Measurements from ENCODE around the gene CBLC. TPM values are rescaled to one million over a fixed set of nuclear protein-coding genes. Genes with fewer than 3 reads are reported as not detected.
"Not testable (repeated sequence)": the region's sequence is repeated elsewhere in the genome, so short reads cannot be mapped to it uniquely, and the experiment has no call there.

The CBLC gene
- polyA plus RNA-seq, 1 donor: 49.5 TPM

DNA sequence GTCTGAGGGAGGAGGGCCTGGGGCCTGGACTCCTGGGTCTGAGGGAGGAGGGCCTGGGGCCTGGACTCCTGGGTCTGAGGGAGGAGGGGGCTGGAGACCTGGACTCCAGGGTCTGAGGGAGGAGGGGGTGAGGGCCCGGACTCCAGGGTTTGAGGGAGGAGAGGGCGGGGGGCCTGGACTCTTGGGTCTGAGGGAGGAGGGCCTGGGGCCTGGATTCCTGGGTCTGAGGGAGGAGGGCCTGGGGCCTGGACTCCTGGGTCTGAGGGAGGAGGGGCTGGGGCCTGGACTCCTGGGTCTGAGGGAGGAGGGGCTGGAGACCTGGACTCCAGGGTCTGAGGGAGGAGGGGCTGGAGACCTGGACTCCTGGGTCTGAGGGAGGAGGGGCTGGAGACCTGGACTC lies 4.0 kb downstream of the CBLC start:
- H3K9me3 ChIP-seq (ENCODE audit: control insufficient read depth, low read depth, low read length): not testable (repeated sequence)
- WGBS (ENCODE audit: insufficient coverage, low lambda C conversion rate): no CpG with 5 or more reads among the region's 2 CpGs

GRCh38 chr19:44782729-44783128 lies 5.0 kb downstream of the CBLC start:
- Histone ChIP-seq H3K36me3 (ENCODE audit: control insufficient read depth, insufficient read depth, low read length) (peaks cover 29% of the 10 kb centered on the region), H3K9me3 (ENCODE audit: control insufficient read depth, low read depth, low read length) (no peaks in the 10 kb centered on the region), H3K4me1 (ENCODE audit: control insufficient read depth, insufficient read depth, low read length) (peaks cover 15% of the 10 kb centered on the region), H3K27ac (ENCODE audit: low read length) (no peak overlapping the region), H3K27me3 (ENCODE audit: control insufficient read depth, insufficient read depth, low read length) (no peaks in the 10 kb centered on the region), H3K4me3 (ENCODE audit: low read length) (no peak overlapping the region)
- no CpG with 5 or more reads among the region's 5 CpGs for WGBS (ENCODE audit: insufficient coverage, low lambda C conversion rate)
- DNase-seq: no peak

More for the DNA sequence above, 4.0 kb downstream of the CBLC start:
- Histone ChIP-seq H3K36me3 (ENCODE audit: control insufficient read depth, insufficient read depth, low read length) (peaks cover 27% of the 10 kb centered on the region), H3K4me1 (ENCODE audit: control insufficient read depth, insufficient read depth, low read length) (peaks cover 21% of the 10 kb centered on the region)
- not testable (repeated sequence) for H3K27me3 ChIP-seq (ENCODE audit: control insufficient read depth, insufficient read depth, low read length); H3K27ac ChIP-seq (ENCODE audit: low read length); DNase-seq; H3K4me3 ChIP-seq (ENCODE audit: low read length)

DNA sequence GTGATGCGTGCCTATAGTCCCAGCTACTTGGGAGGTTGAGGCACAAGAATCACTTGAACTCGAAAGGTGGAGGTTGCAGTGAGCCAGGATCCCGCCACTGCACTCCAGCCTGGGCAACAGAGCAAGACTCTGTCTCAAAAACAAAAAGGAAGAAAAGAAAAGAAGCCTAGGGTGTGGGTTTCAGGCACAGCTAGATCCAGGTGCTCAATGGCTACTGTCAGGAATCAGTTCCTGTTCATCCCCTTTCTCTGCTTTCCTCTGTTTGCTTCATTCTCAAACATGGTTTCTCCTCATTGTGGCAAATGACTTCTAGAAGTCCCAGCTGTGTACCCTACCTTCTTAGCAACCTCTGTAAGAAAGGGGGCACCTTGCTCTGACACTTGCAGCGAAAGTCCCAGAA lies 5.9 kb downstream of the CBLC start:
- no CpG with 5 or more reads among the region's 4 CpGs for WGBS (ENCODE audit: insufficient coverage, low lambda C conversion rate)
- Histone ChIP-seq H3K27me3 (ENCODE audit: control insufficient read depth, insufficient read depth, low read length) (no peaks in the 10 kb centered on the region), H3K27ac (ENCODE audit: low read length) (no peak overlapping the region), H3K4me3 (ENCODE audit: low read length) (no peak overlapping the region), H3K9me3 (ENCODE audit: control insufficient read depth, low read depth, low read length) (no peaks in the 10 kb centered on the region), H3K36me3 (ENCODE audit: control insufficient read depth, insufficient read depth, low read length) (peaks cover 34% of the 10 kb centered on the region), H3K4me1 (ENCODE audit: control insufficient read depth, insufficient read depth, low read length) (peaks cover 15% of the 10 kb centered on the region)
- no peak for DNase-seq

DNA sequence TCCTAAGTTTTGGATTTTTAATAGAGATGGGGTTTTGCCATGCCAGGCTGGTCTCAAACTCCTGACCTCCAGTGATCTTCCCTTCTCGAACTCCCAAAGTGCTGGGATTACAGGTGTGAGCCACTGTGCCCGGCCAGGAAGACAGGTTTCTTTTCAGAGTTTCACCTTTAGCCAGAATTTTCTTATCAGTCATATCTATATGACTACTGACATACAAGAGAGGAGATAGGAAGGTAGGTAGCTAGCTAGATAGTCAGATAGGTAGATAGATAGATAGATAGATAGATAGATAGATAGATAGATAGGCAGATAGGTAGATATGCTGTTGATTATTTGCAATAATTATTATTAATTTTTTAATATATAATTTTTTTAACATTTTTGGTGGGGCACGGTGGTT lies 7.6 kb downstream of the CBLC start:
- H3K27me3 ChIP-seq (ENCODE audit: control insufficient read depth, insufficient read depth, low read length): no peaks in the 10 kb centered on the region
- WGBS (ENCODE audit: insufficient coverage, low lambda C conversion rate): 100% methylated on average over 1 of the region's 3 CpGs
- no peaks in the 10 kb centered on the region for H3K9me3 ChIP-seq (ENCODE audit: control insufficient read depth, low read depth, low read length)
- H3K4me3 ChIP-seq (ENCODE audit: low read length): no peak overlapping the region
- DNase-seq: no peak
- peaks cover 43% of the 10 kb centered on the region for H3K36me3 ChIP-seq (ENCODE audit: control insufficient read depth, insufficient read depth, low read length)
- no peak overlapping the region for H3K27ac ChIP-seq (ENCODE audit: low read length)
- H3K4me1 ChIP-seq (ENCODE audit: control insufficient read depth, insufficient read depth, low read length): peaks cover 4% of the 10 kb centered on the region

GRCh38 chr19:44785993-44786392 lies 8.3 kb downstream of the CBLC start:
- Histone ChIP-seq H3K4me1 (ENCODE audit: control insufficient read depth, insufficient read depth, low read length) (peaks cover 4% of the 10 kb centered on the region), H3K36me3 (ENCODE audit: control insufficient read depth, insufficient read depth, low read length) (peaks cover 47% of the 10 kb centered on the region), H3K27me3 (ENCODE audit: control insufficient read depth, insufficient read depth, low read length) (no peaks in the 10 kb centered on the region), H3K9me3 (ENCODE audit: control insufficient read depth, low read depth, low read length) (no peaks in the 10 kb centered on the region), H3K4me3 (ENCODE audit: low read length) (no peak overlapping the region), H3K27ac (ENCODE audit: low read length) (no peak overlapping the region)
- no peak for DNase-seq
- WGBS (ENCODE audit: insufficient coverage, low lambda C conversion rate): no CpG with 5 or more reads among the region's 15 CpGs

DNA sequence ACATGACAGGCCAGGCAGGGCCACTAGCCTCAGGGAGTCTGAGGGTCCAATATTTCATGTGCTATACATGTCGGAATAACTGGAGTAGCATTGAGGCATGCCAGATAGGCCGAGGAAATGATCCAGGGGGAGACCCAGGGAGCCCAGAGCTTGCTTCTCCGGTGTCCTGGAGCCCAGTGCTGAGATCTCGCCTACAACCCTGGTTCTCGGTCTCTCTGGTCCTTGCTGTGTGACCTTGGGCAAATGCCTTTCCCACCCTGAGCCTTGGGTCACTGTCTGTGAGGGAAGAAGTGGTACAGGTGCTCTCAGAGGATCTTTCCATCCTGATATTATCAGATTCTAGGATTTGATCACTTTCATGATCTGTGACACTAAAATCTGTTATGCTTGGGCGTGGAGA lies 11.3 kb downstream of the CBLC start:
- Histone ChIP-seq H3K4me1 (ENCODE audit: control insufficient read depth, insufficient read depth, low read length) (peaks cover 4% of the 10 kb centered on the region), H3K27ac (ENCODE audit: low read length) (no peak overlapping the region), H3K36me3 (ENCODE audit: control insufficient read depth, insufficient read depth, low read length) (peaks cover 61% of the 10 kb centered on the region), H3K4me3 (ENCODE audit: low read length) (no peak overlapping the region), H3K27me3 (ENCODE audit: control insufficient read depth, insufficient read depth, low read length) (no peaks in the 10 kb centered on the region), H3K9me3 (ENCODE audit: control insufficient read depth, low read depth, low read length) (no peaks in the 10 kb centered on the region)
- WGBS (ENCODE audit: insufficient coverage, low lambda C conversion rate): no CpG with 5 or more reads among the region's 6 CpGs
- DNase-seq: no peak

DNA sequence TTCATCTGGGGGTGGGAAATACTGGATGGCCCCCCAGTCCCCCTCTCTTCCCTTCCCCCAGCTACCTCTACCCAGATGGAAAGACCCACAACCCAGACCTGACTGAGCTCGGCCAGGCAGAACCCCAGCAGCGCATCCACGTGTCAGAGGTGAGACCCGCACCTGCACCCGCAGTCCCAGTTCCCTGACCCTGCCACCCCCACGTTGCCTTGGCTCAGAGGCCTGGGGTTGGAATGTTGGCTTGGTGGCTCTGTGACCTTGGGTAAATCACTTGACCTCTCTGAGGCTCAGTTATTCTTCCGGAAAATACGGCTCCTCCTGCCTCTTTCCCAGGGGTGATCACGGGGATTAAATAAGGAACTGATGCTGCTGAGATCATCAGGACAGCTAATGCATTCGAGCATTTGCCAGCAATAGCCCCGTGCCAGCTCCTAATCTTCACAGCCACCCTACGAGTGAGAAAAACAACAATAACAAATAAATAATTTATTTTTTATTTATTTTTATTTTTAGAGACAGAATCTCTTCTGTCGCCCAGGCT lies 12.3 kb downstream of the CBLC start:
- no peaks in the 10 kb centered on the region for H3K9me3 ChIP-seq (ENCODE audit: control insufficient read depth, low read depth, low read length)
- no peaks in the 10 kb centered on the region for H3K27me3 ChIP-seq (ENCODE audit: control insufficient read depth, insufficient read depth, low read length)
- no peak for DNase-seq
- peaks cover 62% of the 10 kb centered on the region for H3K36me3 ChIP-seq (ENCODE audit: control insufficient read depth, insufficient read depth, low read length)
- WGBS (ENCODE audit: insufficient coverage, low lambda C conversion rate): no CpG with 5 or more reads among the region's 13 CpGs
- H3K4me1 ChIP-seq (ENCODE audit: control insufficient read depth, insufficient read depth, low read length): no peaks in the 10 kb centered on the region
- no peak overlapping the region for H3K4me3 ChIP-seq (ENCODE audit: low read length)
- H3K27ac ChIP-seq (ENCODE audit: low read length): no peak overlapping the region

DNA sequence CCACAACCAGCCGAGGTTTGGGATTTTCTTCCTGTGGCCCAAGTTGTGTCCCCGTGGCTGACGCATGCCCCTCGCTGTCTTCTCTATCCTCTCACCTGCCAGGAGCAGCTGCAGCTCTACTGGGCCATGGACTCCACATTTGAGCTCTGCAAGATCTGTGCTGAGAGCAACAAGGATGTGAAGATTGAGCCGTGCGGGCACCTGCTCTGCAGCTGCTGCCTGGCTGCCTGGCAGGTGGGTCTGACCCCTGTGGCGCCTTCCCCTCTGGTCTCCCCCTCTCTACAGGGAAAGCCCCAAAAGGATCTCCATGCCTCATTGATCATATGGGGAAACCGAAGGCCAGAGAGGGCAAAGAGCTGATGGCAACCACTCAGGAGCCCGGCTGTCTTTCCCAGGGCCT lies 14.6 kb downstream of the CBLC start:
- WGBS (ENCODE audit: insufficient coverage, low lambda C conversion rate): no CpG with 5 or more reads among the region's 9 CpGs
- H3K4me3 ChIP-seq (ENCODE audit: low read length): no peak overlapping the region
- H3K36me3 ChIP-seq (ENCODE audit: control insufficient read depth, insufficient read depth, low read length): peaks cover 64% of the 10 kb centered on the region
- H3K9me3 ChIP-seq (ENCODE audit: control insufficient read depth, low read depth, low read length): no peaks in the 10 kb centered on the region
- no peak for DNase-seq
- H3K27me3 ChIP-seq (ENCODE audit: control insufficient read depth, insufficient read depth, low read length): no peaks in the 10 kb centered on the region
- H3K27ac ChIP-seq (ENCODE audit: low read length): no peak overlapping the region
- H3K4me1 ChIP-seq (ENCODE audit: control insufficient read depth, insufficient read depth, low read length): no peaks in the 10 kb centered on the region

- Histone ChIP-seq H3K4me3 (ENCODE audit: low read length) (no peak overlapping the region), H3K4me1 (ENCODE audit: control insufficient read depth, insufficient read depth, low read length) (no peaks in the 10 kb centered on the region), H3K9me3 (ENCODE audit: control insufficient read depth, low read depth, low read length) (no peaks in the 10 kb centered on the region), H3K27me3 (ENCODE audit: control insufficient read depth, insufficient read depth, low read length) (no peaks in the 10 kb centered on the region), H3K27ac (ENCODE audit: low read length) (no peak overlapping the region), H3K36me3 (ENCODE audit: control insufficient read depth, insufficient read depth, low read length) (peaks cover 65% of the 10 kb centered on the region)
- DNase-seq: no peak
- no CpG with 5 or more reads among the region's 4 CpGs for WGBS (ENCODE audit: insufficient coverage, low lambda C conversion rate)
These were observed 16.9 kb downstream of the CBLC start for GRCh38 chr19:44794610-44795009.

DNA sequence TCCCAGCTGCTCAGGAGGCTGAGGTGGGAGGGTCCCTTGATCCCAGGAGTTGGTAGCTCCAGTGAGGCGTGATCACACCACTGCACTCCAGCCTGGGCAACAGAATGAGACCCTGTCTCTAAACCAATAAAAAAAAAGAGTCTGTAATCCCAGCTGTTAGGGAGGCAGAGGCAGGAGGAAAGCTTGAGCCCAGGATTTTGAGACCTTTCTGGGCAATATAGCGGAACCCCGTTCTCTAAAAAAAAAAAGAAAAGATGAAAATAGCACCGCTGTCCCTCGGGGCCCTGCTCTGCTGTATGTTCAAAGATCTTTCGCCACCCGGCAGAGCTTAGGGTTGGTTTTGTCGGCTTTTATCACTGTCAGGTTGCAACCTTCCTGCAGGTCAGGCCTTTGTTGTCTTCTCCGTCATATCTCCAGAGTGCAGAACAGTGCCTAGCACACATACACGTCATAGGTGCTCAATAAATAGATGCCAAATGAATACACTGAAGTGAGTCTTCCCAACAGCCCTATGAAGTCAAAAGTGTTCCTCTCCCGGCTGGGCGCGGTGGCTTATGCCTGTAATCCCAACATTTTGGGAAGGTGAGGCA lies 17.8 kb downstream of the CBLC start:
- H3K27ac ChIP-seq (ENCODE audit: low read length): no peak overlapping the region
- no peaks in the 10 kb centered on the region for H3K27me3 ChIP-seq (ENCODE audit: control insufficient read depth, insufficient read depth, low read length)
- DNase-seq: no peak
- no peaks in the 10 kb centered on the region for H3K9me3 ChIP-seq (ENCODE audit: control insufficient read depth, low read depth, low read length)
- peaks cover 58% of the 10 kb centered on the region for H3K36me3 ChIP-seq (ENCODE audit: control insufficient read depth, insufficient read depth, low read length)
- H3K4me1 ChIP-seq (ENCODE audit: control insufficient read depth, insufficient read depth, low read length): peaks cover 4% of the 10 kb centered on the region
- H3K4me3 ChIP-seq (ENCODE audit: low read length): no peak overlapping the region
- WGBS (ENCODE audit: insufficient coverage, low lambda C conversion rate): no CpG with 5 or more reads among the region's 13 CpGs

- Histone ChIP-seq H3K27me3 (ENCODE audit: control insufficient read depth, insufficient read depth, low read length) (no peaks in the 10 kb centered on the region), H3K4me3 (ENCODE audit: low read length) (no peak overlapping the region), H3K27ac (ENCODE audit: low read length) (no peak overlapping the region), H3K4me1 (ENCODE audit: control insufficient read depth, insufficient read depth, low read length) (peaks cover 4% of the 10 kb centered on the region), H3K9me3 (ENCODE audit: control insufficient read depth, low read depth, low read length) (no peaks in the 10 kb centered on the region), H3K36me3 (ENCODE audit: control insufficient read depth, insufficient read depth, low read length) (peaks cover 49% of the 10 kb centered on the region)
- no peak for DNase-seq
- WGBS (ENCODE audit: insufficient coverage, low lambda C conversion rate): no CpG with 5 or more reads among the region's 12 CpGs
These were observed 19.0 kb downstream of the CBLC start for GRCh38 chr19:44796701-44797115.

Data from large intestine (tissue), 3 donors.